Endometrium (tissue), 2 donors: ENCODE measurements around the gene OPTC.
A peak's percentile ranks its signal among the peaks of the same experiment; 100 is the strongest.
"Not testable (repeated sequence)": the region's sequence is repeated elsewhere in the genome, so short reads cannot be mapped to it uniquely, and the experiment has no call there.

ENCODE experiments used
- FAIRE-seq: peaks from 2 replicates; lab custom pipeline; 2012; peaks lifted over from hg19 to GRCh38; lab: Jason Lieb, UNC
- donor health status: control.
- donor health status: control.

The OPTC gene, protein sequence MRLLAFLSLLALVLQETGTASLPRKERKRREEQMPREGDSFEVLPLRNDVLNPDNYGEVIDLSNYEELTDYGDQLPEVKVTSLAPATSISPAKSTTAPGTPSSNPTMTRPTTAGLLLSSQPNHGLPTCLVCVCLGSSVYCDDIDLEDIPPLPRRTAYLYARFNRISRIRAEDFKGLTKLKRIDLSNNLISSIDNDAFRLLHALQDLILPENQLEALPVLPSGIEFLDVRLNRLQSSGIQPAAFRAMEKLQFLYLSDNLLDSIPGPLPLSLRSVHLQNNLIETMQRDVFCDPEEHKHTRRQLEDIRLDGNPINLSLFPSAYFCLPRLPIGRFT

GRCh38 chr1:203493901-203494300 lies at the start of gene OPTC:
Gene OPTC, plus strand, starts transcription at chr1:203494153. Its CDS starts 1,853 bp downstream, at chr1:203496006.
- FAIRE-seq: no peak

DNA sequence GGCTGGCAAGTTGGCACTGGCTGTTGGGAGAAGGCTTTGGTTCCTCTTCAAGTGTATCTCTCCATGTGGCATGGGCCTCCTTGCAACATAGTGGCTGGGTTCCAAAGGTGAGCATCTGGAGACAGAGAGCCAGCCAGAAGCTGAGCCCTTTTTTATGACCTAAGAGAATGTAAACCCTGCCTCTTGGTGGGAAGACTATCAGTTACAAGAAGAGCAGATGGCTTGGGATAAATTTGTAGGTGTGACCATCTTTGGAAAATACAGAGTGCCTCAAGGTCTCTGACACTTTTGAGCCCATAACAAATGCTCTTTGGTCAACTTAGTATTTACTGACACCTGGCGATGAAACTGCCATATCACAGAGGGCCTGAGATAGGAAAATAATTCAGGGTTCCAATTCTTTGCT lies 49.8 kb upstream of the OPTC start:
- no peak for FAIRE-seq

DNA sequence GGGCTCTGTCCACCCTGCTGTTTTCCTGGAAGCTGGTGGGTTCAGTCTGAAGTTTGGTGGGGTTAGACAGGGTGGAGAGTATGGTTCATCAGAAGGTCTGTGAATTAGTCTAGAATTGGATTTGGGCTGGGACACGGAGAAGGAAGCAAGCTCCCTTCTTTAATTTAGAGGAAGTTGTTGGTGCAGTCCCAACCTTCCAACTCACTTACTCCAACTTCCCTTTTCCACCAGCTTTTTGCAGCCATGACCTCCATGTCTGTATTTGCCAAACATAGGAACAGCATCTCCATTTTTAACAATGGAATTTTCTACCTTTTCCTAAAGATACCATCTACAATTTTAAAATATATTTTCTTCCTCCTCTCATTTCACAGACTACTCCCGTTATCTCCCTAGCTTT lies 46.8 kb upstream of the OPTC start:
- no peak for FAIRE-seq

- FAIRE-seq: not testable (repeated sequence)
These were observed 46.4 kb upstream of the OPTC start for GRCh38 chr1:203447598-203447997.

- peak; percentile 8 for FAIRE-seq
These were observed 45.4 kb upstream of the OPTC start for GRCh38 chr1:203448521-203449061.

DNA sequence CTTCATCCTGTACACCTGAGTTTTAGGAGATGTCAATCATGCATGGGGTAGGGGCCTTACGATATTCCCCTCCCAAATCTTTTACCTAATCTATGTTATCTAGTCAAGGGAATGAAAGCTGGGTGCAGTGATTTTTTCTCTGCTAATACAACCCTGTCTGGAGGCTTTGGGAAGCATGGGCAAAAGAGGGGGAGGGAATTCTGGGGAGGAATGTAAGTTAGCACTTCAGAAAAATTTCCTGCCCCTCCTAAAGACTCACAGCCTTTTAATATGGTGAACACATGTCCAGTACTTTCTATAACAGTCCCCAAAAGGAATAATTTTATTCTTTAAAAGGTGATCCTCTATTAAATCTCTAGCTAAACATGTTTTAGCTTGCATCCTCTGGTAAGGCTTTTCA lies 44.0 kb upstream of the OPTC start:
- no peak for FAIRE-seq

GRCh38 chr1:203450479-203451149 lies 43.3 kb upstream of the OPTC start:
- no peak for FAIRE-seq

GRCh38 chr1:203451836-203452784 lies 41.8 kb upstream of the OPTC start:
- FAIRE-seq: no peak

DNA sequence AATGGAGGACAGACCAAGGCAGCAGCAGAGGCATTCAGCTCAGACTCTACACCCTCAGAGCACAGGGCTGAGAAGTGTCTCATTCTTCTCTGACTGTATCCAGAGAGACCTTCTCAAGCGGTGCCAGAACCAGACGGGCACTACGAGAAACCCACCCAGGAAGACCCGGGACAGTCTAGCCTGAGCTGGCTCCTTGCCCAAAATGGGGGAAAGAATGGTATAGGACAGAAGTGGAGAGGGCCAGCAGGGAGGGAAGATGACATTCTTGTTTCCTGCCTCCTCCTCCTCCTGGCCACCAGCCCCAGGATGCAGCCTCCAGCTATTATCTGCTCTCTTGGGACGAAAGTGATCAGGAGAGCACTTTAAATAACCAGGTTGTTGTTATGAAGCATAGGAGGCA lies 40.9 kb upstream of the OPTC start:
- FAIRE-seq: no peak

- no peak for FAIRE-seq
These were observed 40.3 kb upstream of the OPTC start for GRCh38 chr1:203453616-203454015.

DNA sequence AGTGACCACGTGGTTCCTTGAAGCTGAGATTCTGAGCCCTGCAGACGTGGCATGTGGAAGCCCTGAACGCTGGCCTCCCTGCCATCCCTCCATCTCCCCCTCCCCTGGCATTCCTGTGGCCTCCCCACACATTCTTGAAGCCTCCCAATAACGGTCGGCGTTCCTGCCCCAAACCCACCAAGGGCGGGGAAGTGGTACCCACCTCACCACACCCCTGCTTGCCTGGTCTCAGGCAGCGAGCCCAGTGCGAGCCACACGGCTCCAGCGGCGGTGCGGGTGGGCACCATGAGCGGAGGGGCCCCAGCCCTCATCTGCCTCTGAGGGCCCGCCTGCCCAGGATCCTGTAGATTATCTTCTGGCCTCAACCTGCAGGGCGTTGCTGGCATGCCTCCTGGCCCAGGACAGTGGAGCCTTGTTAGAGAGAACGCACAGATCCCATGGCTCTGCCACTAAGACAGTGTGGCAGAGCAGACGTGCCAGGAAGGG lies 38.9 kb upstream of the OPTC start:
- FAIRE-seq: no peak

DNA sequence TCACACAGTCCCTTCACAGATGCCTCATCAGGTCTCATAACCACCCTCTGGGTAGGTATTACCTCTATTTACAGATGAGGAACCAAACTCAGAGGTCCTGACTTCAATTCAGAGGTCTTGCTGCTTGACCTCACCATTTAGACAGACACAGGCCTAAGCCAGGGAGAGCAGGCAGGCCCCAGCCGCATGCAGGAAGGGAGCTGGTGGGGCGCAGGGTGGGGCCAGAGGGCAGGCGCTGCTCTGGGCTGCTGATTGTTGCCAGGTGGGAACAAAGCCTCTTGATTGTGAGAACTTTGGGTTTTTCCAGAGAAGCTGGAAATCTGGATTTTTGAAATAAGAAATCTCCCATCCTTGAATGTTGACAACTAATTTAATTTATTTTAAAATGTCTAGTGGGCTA lies 38.2 kb upstream of the OPTC start:
- no peak for FAIRE-seq

GRCh38 chr1:203456577-203456976 lies 37.4 kb upstream of the OPTC start:
- no peak for FAIRE-seq

- FAIRE-seq: no peak
These were observed 35.9 kb upstream of the OPTC start for GRCh38 chr1:203458078-203458477.

DNA sequence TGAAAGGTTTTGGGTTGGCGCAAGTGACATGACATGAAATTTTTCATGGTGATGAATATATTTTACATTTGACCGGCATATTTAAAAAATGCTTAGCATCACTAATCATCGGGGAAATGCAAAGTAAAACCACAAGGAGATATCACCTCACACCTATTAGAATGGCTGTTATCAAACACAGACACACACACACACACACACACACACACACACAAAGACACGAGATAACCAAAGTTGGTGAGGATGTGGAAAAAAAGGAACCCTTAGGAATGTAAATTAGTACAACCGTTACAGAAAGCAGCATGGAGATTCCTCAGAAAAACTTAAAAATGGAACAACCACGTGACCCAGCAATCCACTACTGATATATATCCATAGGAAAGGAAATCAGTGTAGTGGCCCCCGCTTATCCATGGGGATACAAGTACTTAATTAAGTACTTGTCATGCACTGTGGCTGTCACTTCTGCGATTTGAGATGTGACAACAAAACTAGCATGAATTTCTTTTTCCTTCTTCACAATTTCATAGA lies 34.2 kb upstream of the OPTC start:
- FAIRE-seq: no peak

DNA sequence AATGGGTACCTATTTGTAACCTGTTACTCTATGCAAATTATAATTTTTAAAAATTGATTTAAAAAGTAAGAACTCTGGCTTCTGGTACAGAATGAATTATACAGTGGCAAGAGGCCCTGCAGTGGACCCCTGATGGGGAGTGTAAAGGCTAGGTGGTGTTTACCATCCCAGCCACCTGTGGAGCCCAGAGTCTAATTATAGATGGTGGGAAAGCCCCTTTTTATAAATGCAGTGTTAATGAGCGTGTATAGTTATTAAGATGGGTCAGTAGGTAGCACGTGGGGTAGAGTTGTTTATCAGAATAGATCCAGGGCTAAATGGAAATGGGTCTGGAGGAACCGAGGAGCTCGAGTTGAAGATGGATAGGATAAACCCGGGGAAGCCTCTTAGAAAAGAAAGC lies 32.2 kb upstream of the OPTC start:
- no peak for FAIRE-seq

GRCh38 chr1:203462143-203462542 lies 31.8 kb upstream of the OPTC start:
- FAIRE-seq: no peak

GRCh38 chr1:203462878-203463277 lies 31.1 kb upstream of the OPTC start:
- no peak for FAIRE-seq

DNA sequence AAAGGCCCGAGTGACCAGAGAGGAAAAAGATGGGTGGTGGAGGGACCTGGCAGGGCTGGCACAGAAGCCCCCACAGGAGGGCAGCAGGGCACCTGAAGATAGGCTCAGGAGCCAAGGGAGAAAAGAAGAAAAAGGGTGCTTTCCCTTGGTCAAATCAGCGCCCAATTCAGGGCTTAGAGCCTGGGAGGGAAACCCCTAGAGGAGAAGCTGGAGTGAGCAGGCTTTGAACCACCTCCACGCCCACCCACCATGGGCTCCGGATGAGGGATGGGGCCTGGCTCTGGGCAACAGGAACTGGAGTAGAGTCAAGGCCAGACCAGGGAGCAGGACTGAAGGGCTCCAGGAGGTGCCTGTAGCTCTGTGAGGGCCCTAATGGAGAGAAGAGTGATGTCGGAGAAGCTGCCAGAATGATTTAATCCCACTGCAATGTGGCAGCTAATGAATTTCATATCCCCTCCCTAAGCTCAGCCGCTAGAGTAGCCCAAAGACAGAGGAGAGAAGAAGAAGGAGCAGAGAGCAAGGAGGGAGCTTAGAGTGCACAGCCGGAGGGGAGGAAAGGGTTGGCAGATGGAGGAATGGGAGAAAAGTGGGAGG lies 30.4 kb upstream of the OPTC start:
- no peak for FAIRE-seq

DNA sequence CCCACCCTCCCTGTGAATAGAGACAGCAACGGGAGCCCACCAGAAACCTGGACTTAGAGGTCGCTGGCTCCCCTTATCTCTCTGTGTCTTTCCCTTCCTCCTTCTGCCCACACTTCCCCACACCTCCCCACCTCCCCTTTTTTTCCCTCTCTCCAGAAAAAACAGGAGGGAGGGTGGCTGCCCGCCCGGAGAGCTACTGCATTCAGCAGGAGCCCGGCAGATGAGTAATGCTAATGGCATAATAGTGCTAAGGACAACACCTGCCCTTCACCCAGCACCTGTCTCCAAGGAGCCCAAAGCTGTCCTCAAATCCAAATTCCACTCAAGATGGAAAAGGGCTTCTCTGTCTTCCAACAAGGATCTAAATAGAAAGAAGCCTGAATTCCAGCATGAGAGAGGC lies 29.7 kb upstream of the OPTC start:
- FAIRE-seq: no peak

- FAIRE-seq: no peak
These were observed 29.2 kb upstream of the OPTC start for GRCh38 chr1:203464743-203465142.
